ENCODE measurements around the gene PCDHB10.
"Not testable (repeated sequence)": the region's sequence is repeated elsewhere in the genome, so short reads cannot be mapped to it uniquely, and the experiment has no call there.

DNA sequence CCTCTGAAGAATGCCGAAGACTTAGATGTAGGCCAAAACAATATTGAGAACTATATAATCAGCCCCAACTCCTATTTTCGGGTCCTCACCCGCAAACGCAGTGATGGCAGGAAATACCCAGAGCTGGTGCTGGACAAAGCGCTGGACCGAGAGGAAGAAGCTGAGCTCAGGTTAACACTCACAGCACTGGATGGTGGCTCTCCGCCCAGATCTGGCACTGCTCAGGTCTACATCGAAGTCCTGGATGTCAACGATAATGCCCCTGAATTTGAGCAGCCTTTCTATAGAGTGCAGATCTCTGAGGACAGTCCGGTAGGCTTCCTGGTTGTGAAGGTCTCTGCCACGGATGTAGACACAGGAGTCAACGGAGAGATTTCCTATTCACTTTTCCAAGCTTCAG lies 22.4 kb downstream of the PCDHB10 start:
- not testable (repeated sequence) for TF ChIP-seq CTCF, POLR2A, EP300 (IDR thresholded peaks at IDR 0.05)

All from ovary (tissue), 3 donors.